ENCODE measurements around the gene ABHD2. TPM values are rescaled to one million over a fixed set of nuclear protein-coding genes. Genes with fewer than 3 reads are reported as not detected.

Gene ABHD2
- total RNA-seq, 2 experiments from 2014 or later = 53.3 to 58.1 TPM

DNA sequence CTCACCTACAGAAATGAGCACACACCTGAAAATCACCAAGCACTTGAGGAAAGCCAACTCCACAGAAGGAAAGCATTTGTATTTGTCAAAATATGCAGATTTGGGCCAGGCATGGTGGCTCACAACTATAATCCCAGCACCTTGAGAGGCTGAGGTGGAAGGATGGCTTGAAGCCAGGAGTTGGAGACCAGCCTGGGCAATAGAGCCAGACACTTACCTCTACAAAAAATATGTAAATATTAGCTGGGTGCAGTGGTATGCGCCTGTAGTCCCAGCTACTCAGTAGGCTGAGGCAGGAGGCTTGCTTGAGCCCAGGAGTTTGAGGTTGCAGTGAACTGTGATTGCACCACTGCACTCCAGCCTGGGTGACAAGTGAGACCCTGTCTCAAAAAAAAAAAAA, 120.8 kb downstream of the ABHD2 start:
- Mint-ChIP-seq H3K4me1 (peaks cover 26% of the 10 kb centered on the region), H3K27me3 (peaks cover 12% of the 10 kb centered on the region), H3K4me3 (no peak overlapping the region), H3K36me3 (no peaks in the 10 kb centered on the region), H3K9me3 (ENCODE audit: low read depth) (no peaks in the 10 kb centered on the region), H3K27ac (no peak overlapping the region)
- DNase-seq (no peak), ATAC-seq (no peak)
- CTCF ChIA-PET = interaction anchor here (0.7 to 1.5 kb wide), 5 partner anchors 14 to 91 kb away, joined by 3 to 4 read pairs (median 4); no protein-coding TSS in a partner anchor

DNA sequence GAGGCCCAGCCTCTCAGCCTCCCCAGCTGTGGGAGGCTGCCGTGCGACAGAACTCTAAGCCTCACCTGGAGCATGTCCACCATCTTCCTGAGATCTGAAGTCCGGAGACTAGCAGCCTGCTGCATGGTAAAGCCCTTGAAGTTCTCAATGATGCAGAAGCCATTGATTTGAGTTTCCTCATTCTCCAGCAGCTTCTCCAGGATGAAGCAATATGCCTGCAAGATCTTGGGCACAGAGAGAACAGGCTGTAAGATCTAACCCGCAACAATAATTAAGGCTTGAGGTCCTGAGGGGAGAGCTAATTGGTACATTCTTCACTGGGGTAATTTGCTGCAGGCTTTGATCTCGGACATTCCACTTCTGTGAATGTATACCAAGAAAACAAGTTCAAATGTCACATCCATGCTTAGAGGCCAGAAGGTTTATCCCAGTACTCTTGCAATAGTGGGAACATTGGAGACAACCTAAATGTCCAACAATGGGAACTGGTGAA, 123.5 kb downstream of the ABHD2 start:
- no peak for ATAC-seq
- H3K4me3 Mint-ChIP-seq = no peak overlapping the region
- H3K9me3 Mint-ChIP-seq (ENCODE audit: low read depth) = no peaks in the 10 kb centered on the region
- no peaks in the 10 kb centered on the region for H3K36me3 Mint-ChIP-seq
- H3K27ac Mint-ChIP-seq = no peak overlapping the region
- CTCF ChIA-PET = interaction anchor here (0.7 kb wide), 1 partner anchor 30 kb away, joined by 3 read pairs; no protein-coding TSS in a partner anchor
- peaks cover 22% of the 10 kb centered on the region for H3K27me3 Mint-ChIP-seq
- H3K4me1 Mint-ChIP-seq = peaks cover 7% of the 10 kb centered on the region
- no peak for DNase-seq

DNA sequence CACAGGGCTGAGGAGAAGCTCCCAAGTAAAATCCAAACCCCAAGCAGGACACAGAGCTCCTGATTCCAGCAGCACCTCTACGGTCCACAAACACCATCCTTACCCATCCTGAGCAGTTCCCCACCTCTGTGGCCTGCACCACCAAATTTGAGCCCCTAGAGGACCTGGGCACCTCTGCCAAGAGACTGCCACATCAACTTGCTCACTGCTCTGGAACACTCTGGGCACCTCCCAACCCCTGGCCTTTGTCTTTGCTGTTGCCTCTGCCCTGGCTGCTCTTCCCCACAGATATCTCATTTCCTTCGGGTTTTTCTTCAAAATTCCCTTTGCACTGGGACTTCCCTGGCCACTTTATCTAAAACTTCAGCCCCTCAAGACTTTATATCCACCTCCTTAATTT, 127.4 kb downstream of the ABHD2 start:
- CTCF ChIA-PET = interaction anchor here (0.8 to 5.5 kb wide), 2 partner anchors 10 to 28 kb away, joined by 4 to 44 read pairs; partner anchors contain the start of gene FANCI
- Mint-ChIP-seq H3K36me3 (no peaks in the 10 kb centered on the region), H3K4me3 (no peak overlapping the region), H3K27ac (no peak overlapping the region), H3K27me3 (peaks cover 33% of the 10 kb centered on the region), H3K9me3 (ENCODE audit: low read depth) (no peaks in the 10 kb centered on the region), H3K4me1 (no peaks in the 10 kb centered on the region)
- DNase-seq (no peak), ATAC-seq (no peak)

DNA sequence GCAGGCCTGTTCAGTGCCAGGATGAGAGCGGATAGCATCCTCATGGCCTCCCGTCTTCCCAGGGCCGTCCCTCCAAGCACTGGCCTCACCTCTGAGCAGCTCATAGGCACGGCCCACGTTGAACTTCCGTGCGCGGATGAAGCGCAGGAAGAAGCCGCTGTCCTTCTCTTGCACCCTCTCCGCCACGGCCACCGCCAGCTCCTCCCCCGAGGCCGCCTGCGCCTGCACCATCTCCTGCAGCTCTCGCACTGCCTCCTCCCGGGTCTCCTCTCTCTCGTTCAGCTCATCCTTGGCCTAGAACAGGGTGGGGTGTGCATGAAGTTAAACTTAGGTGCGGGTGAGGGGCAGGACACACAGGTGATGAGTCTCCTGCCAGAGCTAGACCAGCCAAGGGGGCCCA, 128.8 kb downstream of the ABHD2 start:
- H3K27ac Mint-ChIP-seq = no peak overlapping the region
- H3K27me3 Mint-ChIP-seq = peaks cover 31% of the 10 kb centered on the region
- CTCF ChIA-PET = interaction anchor here (5.5 kb wide), 1 partner anchor 11 kb away, joined by 44 read pairs; no protein-coding TSS in a partner anchor
- no peaks in the 10 kb centered on the region for H3K36me3 Mint-ChIP-seq
- no peaks in the 10 kb centered on the region for H3K9me3 Mint-ChIP-seq (ENCODE audit: low read depth)
- no peak overlapping the region for H3K4me3 Mint-ChIP-seq
- DNase-seq = no peak
- H3K4me1 Mint-ChIP-seq = no peaks in the 10 kb centered on the region
- no peak for ATAC-seq

DNA sequence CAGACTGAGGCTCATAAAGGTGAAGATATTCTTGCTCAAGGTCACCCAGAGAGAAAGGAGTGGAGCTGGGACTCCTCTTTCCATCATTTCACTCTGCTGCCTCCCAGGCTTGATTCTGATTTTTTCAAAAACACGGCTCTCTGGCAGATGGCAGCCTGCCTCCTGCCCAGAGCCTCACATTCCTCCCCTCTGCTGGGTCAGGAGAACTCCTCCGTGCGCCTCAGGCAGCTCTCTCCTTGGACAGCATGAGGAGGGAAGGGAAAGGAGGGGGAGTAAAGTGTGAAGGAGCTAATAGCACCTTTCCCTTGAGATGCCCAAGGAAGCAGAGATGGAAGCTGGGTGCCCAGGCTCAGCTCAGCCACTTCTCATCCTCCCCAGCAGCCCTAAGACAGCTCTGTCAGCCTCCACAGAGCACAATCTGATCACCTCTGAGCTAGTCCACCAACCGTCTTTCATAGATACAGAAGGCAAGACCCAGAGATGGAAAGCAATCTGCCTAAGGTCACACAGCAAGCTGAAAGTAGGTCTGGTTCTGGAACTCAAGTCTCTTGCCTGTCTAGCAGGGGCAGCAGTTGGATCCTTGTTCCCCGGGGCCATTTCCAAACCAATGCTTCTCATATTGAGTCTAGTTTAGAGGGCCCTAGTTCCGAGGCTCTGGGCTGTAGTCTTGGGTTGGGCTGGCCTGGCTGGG, 129.6 kb downstream of the ABHD2 start:
- Mint-ChIP-seq H3K4me3 (no peak overlapping the region), H3K4me1 (no peaks in the 10 kb centered on the region), H3K27ac (no peak overlapping the region), H3K36me3 (no peaks in the 10 kb centered on the region), H3K9me3 (ENCODE audit: low read depth) (no peaks in the 10 kb centered on the region), H3K27me3 (peaks cover 36% of the 10 kb centered on the region)
- CTCF ChIA-PET = interaction anchor here (5.5 kb wide), 1 partner anchor 12 kb away, joined by 44 read pairs; no protein-coding TSS in a partner anchor
- DNase-seq (no peak), ATAC-seq (no peak)

DNA sequence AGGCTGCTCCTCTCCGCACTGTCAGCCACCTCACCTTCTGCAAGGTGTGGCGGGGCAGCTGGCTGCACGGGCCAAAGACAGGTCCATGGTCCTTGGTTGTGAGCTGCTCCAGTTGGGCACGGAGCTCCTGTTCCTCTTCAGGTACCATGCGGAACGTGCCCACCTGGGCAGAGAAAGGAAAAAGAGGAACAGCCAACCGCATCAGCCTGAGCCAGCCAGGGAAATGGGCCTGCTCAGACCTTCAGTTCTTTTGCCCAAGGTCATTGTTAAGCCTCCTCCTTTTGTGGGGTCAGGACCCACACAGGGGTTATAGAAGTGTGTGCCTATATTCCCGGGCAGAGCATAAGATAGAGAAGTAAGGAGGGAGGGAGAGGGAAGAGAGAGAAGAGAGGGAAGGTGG, 130.3 kb downstream of the ABHD2 start:
- ATAC-seq (no peak), DNase-seq (no peak)
- H3K27me3 Mint-ChIP-seq = peaks cover 34% of the 10 kb centered on the region
- H3K4me3 Mint-ChIP-seq = no peak overlapping the region
- no peaks in the 10 kb centered on the region for H3K36me3 Mint-ChIP-seq
- H3K27ac Mint-ChIP-seq = no peak overlapping the region
- CTCF ChIA-PET = interaction anchor here (0.6 to 5.5 kb wide), 2 partner anchors 12 to 27 kb away, joined by 4 to 44 read pairs; no protein-coding TSS in a partner anchor
- no peaks in the 10 kb centered on the region for H3K4me1 Mint-ChIP-seq
- no peaks in the 10 kb centered on the region for H3K9me3 Mint-ChIP-seq (ENCODE audit: low read depth)

DNA sequence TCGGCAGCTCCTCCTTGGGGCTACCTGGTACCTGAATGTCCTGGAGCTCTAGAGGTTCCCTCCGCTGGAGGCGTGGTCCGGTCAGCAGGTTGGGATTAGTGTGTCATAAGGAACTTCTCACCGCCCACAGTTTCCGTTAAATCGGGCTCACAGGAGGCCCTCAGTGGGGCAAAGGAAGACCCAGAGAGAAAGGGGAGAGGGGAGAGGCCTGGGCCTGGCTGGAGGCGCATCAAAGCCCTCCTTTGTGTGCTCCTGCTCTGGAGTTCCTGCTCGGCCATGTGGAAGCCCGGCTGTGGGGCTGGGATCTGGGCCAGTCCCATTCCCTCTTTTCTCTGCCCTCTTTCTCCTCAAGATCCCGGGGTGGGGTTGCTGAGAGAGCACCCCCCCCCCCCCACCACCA, 133.3 kb downstream of the ABHD2 start, which contains the start of gene RLBP1:
Gene RLBP1, minus strand, starts transcription at position 37 of the 400 bp plus-strand sequence. CDS start 2,604 bp downstream, outside the sequence.
- no peaks in the 10 kb centered on the region for H3K4me1 Mint-ChIP-seq
- no peak for ATAC-seq

DNA sequence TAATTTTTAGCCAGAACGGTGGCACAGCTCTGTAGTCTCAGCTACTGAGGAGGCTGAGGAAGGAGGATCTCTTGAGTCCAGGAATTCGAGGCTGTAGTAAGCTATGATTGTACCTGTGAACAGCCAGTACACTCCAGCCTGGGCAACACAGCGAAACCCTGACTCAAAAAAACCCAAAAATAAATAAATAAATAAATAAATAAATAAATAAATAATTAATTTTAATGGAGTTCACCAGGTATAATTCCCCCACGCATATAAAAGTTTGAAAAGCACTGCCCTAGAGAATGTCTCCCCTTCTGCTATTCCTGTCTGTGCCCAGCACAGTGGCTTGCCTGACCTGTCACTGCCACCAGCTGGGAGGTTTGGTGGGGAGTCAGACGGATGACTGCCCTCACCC, 137.3 kb downstream of the ABHD2 start:
- Mint-ChIP-seq H3K4me1 (peaks cover 6% of the 10 kb centered on the region), H3K27ac (no peak overlapping the region), H3K27me3 (peaks cover 15% of the 10 kb centered on the region), H3K4me3 (no peak overlapping the region), H3K9me3 (ENCODE audit: low read depth) (no peaks in the 10 kb centered on the region), H3K36me3 (no peaks in the 10 kb centered on the region)
- DNase-seq (no peak), ATAC-seq (no peak)
- CTCF ChIA-PET = interaction anchor here (0.8 to 1.0 kb wide), 3 partner anchors 9 to 19 kb away, joined by 3 read pairs; partner anchors contain the start of gene FANCI

More for the DNA sequence above, 133.3 kb downstream of the ABHD2 start, which contains the start of gene RLBP1:
- peaks cover 21% of the 10 kb centered on the region for H3K27me3 Mint-ChIP-seq
- no peaks in the 10 kb centered on the region for H3K9me3 Mint-ChIP-seq (ENCODE audit: low read depth)
- H3K4me3 Mint-ChIP-seq = no peak within 1 kb of the TSS
- no peak for DNase-seq
- CTCF ChIA-PET = interaction anchor here (0.6 to 3.2 kb wide), 2 partner anchors 15 to 137 kb away, joined by 5 to 29 read pairs; no protein-coding TSS in a partner anchor
- H3K36me3 Mint-ChIP-seq = no peaks in the 10 kb centered on the region
- no peak within 1 kb of the TSS for H3K27ac Mint-ChIP-seq

DNA sequence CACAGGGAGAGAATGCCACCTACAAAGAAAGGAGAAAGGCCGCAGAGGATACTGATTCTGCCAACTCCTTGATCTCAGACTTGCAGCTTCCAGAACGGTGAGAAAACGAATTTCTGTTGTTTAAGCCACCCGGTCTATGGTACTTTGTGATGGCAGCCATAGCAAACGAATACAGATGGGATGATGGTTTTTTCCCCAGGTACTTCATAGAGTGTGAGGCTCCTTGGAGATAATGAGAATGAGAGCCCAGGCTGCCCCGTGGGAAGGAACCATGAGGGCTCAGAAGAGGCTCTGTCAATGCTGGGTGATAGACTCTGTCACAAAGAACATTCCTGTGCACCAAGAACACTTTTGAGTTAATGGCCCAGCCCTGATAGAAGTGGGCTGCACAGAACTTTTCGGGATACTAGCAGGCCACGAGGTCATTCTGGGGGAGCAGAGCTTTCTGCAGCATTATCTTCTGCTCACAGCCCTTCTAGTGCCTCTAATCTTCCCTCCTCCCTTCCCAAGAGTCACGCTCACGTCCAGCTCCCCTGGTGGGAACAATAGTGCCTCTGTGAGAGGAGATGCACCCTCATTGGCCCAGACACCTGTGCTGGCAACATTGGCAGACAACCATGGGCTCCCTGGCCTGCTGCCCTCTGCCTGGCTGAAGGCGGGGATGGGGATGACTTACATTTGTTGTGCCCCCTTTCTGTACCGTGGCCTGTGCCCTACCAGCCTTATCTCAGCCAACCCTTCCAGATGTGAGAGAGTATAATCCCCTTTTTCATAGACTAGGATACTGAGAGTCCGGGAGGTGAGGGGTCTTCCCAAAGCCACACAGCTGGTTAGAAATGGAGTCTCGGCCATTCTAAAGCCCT, 138.3 kb downstream of the ABHD2 start:
- DNase-seq (peak; percentile 36), ATAC-seq (no peak)
- H3K27me3 Mint-ChIP-seq = peaks cover 15% of the 10 kb centered on the region
- peaks cover 10% of the 10 kb centered on the region for H3K4me1 Mint-ChIP-seq
- no peak overlapping the region for H3K4me3 Mint-ChIP-seq
- H3K36me3 Mint-ChIP-seq = no peaks in the 10 kb centered on the region
- no peak overlapping the region for H3K27ac Mint-ChIP-seq
- no peaks in the 10 kb centered on the region for H3K9me3 Mint-ChIP-seq (ENCODE audit: low read depth)
- CTCF ChIA-PET = interaction anchor here (0.8 to 2.5 kb wide), 3 partner anchors 8 to 20 kb away, joined by 3 to 7 read pairs (median 3); partner anchors contain the start of gene FANCI

DNA sequence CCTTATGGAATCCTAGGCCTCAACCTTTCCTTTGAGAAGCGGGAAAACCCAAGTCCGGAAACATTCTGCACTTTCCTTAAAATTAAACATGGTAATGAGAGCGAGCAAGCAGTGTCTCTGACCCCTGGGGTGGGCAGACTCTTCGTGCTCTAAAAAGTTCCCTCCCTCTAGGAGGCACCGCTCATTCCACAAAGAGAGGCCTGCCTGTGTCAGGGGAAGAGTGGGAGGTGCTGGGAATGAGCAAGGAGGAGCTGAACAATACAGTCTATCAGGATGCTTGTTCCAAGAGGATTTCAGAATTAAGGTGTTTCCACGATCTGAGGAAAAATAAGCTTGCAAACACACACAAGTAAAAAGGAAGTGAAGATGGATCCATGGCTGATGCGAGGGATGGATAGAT, 139.2 kb downstream of the ABHD2 start:
- ATAC-seq = no peak
- DNase-seq = no peak
- Mint-ChIP-seq H3K27me3 (peaks cover 17% of the 10 kb centered on the region), H3K4me3 (no peak overlapping the region), H3K4me1 (peaks cover 10% of the 10 kb centered on the region), H3K36me3 (no peaks in the 10 kb centered on the region), H3K9me3 (ENCODE audit: low read depth) (no peaks in the 10 kb centered on the region), H3K27ac (no peak overlapping the region)
- CTCF ChIA-PET = interaction anchor here (2.5 kb wide), 1 partner anchor 20 kb away, joined by 7 read pairs; no protein-coding TSS in a partner anchor

DNA sequence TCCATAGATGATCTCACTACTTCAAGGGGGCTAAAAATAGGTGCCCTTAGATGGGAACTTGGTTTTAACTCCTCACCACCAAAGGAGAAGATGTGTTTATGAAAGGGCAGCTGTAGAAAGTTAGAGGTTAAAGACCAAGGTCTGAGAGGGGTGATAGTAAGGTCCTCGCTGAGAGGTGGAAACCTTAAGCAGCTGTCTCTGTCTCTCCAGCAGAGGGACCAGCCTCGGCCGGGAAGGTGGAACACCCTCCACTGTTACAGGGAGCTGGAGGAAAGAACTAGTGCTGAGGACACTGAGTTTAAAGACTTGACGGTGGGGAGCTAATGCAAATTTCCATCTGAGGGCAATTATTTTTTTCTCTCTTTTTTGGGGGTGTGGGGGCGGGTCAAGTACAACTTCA, 142.0 kb downstream of the ABHD2 start:
- H3K36me3 Mint-ChIP-seq = no peaks in the 10 kb centered on the region
- ATAC-seq (no peak), DNase-seq (no peak)
- H3K4me3 Mint-ChIP-seq = no peak overlapping the region
- H3K4me1 Mint-ChIP-seq = peaks cover 10% of the 10 kb centered on the region
- no peaks in the 10 kb centered on the region for H3K9me3 Mint-ChIP-seq (ENCODE audit: low read depth)
- H3K27ac Mint-ChIP-seq = no peak overlapping the region
- peaks cover 32% of the 10 kb centered on the region for H3K27me3 Mint-ChIP-seq
- CTCF ChIA-PET = interaction anchor here (0.8 to 2.2 kb wide), 3 partner anchors 14 to 345 kb away, joined by 3 to 8 read pairs (median 6); partner anchors contain the start of genes FANCI and TICRR

DNA sequence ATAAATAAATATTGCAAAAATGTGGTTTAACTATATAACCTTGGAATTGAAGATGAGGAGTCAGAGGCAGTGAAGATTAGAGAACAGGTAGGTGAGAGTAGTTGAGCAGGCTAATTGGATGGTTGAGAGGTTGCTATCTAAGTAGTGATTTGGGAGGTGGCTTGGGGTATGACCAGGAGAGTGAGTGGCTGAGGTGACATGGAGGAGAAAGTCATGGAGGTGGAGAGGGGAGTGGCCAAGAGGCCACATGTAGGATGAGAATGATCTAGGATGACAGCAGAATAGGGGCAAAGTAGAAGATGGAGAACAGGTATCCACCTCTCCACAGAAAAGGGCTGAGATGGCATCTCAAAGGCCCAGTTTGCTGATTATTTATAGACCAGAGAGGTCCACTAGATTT, 143.6 kb downstream of the ABHD2 start:
- Mint-ChIP-seq H3K27me3 (peaks cover 43% of the 10 kb centered on the region), H3K36me3 (no peaks in the 10 kb centered on the region), H3K27ac (no peak overlapping the region), H3K4me3 (no peak overlapping the region), H3K4me1 (peaks cover 10% of the 10 kb centered on the region), H3K9me3 (ENCODE audit: low read depth) (no peaks in the 10 kb centered on the region)
- no peak for DNase-seq
- CTCF ChIA-PET = interaction anchor here (0.6 to 2.2 kb wide), 3 partner anchors 25 to 444 kb away, joined by 3 to 8 read pairs (median 3); no protein-coding TSS in a partner anchor
- ATAC-seq = no peak
